T-helper 1 cell (primary cell): Measurements from ENCODE around the gene LY6G5C.

Source experiments
- DNase-seq, 5 donors: peaks; one replicate each; pipeline ENCODE4 v3.0.0-alpha.2; 2012 to 2020

The LY6G5C gene

DNA sequence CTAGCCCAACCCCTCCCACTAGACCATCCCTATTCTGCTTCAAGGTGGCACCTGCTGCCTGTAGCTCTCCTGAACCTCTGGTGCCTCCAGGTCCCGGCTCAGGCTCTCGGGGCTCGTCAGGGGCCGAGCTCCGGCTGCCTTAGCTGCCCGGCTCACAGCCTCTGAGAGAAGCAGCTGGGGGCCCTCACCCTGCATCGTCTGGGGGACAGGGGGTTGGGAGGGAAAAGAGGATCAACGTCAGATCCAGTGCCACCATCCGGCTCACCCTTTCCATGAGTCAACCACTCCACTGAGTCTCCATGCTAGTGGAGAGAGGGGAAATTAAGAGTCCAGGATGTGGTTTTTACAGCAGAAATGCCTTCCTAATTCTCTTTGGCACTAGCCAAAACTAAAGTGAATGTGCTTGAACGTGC is 41.4 kb downstream of the LY6G5C start:
- no peak for DNase-seq

DNA sequence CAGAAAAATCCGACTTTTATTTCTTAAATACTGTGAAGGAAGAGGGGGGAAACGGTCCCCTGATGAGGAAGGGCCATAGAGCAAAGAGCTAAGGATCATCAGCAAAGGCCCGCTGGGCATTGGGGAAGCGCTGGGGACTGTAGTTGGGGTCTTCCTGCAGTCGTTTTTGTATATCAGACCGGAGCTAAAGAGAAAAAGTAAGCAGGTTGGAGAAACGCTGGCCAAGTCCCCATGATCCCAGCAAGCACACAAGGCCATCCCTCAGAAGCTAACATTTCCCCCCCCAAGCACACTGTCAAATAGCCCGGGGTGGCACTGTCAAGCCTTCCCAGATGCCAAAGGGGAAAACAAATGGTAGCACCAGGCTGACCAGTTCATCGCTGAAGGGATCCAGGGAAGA is 41.8 kb downstream of the LY6G5C start:
- no peak for DNase-seq

DNA sequence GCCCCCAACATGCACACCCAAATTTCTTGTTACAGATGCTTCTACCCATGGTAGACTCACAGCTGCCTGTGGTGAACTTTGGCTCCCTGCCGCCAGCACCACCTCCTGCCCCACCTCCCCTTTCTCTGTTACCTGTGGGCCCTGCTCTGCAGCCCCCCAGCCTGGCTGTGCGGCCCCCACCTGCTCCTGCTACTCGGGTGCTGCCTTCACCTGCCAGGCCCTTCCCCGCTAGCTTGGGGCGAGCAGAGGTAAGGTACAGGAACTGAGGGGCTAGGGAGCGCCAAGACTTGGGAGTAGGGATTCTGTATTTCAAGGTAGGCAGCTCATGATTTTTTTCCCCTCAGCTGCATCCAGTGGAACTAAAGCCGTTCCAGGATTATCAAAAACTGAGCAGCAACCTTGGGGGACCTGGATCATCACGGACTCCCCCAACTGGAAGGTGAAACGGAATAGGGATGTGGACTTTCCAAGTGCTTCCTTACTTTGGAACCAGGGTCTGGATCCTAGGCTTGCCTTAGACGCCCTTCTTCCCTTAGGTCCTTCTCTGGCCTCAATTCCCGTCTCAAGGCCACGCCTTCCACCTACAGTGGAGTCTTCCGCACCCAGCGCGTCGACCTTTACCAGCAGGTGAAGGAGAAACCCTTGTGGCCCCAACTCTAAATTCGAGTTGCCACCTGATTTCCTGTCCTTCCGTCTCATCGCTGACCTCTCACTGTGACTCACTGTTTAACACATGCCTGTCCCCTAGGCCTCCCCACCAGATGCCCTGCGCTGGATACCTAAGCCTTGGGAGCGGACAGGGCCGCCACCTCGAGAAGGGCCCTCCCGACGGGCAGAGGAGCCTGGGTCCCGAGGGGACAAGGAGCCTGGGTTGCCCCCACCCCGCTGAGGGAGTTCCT is 43.9 kb downstream of the LY6G5C start:
- no peak for DNase-seq

DNA sequence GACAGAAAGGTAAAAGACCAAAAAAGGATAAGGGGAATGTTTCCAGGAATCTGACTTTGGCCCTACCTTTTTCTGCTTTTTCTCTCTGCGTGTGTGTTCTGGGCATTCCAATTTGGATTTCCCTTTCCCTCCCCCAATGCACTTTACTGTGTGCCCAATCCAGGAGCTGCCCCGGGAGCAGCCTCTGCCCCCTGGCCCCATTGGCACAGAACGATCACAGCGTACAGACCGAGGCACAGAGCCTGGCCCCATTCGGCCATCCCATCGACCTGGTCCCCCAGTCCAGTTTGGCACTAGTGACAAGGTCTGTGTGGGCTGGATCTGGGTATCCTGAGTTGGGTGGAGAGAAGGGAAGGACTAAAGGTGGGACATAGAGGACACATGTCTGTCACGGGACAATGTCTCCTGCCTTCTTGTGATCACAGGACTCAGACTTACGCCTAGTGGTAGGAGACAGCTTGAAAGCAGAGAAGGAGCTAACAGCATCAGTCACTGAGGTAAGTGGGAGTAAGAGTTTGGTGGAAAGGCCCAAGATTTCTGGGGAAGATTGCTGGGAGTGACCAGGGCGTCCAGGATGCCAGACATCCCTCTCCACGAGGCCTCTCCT is 45.8 kb downstream of the LY6G5C start:
- DNase-seq = no peak

DNA sequence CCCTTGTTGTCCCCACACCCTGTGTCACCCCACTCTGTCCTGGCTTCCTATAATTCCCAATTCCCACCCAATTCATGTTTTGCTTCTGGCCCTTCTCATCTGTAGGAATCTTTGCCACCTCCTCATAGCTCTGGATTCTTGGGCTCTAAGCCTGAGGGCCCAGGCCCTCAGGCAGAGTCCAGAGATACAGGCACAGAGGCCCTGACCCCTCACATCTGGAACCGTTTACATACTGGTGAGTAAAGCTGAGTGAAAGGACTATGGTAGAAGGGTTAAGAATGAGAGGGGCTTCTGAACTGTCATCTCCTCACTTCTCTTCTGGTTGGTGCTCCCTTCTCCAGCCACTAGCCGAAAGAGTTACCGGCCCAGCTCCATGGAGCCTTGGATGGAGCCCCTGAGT is 46.7 kb downstream of the LY6G5C start:
- no peak for DNase-seq

DNA sequence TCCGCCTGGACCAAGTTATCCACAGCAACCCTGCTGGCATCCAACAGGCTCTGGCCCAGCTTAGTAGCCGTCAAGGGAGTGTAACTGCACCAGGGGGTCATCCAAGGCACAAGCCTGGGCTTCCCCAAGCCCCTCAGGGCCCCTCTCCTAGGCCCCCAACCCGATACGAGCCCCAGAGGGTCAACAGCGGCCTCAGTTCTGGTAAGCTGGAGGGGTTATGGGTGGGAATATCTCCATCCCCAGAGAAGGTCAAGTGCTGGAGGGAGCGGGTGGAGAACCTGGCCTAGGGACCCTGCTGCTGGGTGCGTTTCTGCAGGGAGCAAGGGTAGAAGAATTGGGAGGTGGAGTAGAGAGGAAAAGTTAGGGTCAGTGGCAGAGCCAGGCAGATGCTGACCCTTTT is 47.4 kb downstream of the LY6G5C start:
- DNase-seq = no peak

DNA sequence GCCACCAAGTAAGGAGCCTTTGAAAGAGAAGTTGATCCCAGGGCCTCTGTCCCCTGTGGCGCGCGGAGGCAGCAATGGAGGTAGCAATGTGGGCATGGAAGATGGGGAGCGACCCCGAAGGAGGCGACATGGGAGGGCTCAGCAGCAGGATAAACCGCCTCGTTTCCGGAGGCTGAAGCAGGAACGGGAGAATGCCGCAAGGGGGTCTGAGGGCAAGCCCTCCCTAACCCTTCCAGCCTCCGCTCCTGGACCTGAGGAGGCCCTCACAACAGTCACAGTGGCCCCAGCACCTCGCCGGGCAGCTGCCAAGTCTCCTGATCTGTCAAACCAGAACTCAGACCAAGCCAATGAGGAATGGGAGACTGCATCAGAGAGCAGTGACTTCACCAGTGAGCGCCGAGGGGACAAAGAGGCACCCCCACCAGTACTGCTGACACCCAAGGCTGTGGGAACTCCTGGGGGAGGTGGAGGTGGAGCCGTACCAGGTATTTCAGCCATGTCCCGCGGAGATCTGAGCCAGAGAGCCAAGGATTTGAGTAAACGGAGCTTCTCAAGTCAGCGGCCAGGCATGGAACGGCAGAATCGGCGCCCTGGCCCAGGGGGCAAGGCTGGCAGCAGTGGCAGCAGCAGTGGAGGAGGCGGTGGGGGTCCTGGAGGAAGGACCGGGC is 48.5 kb downstream of the LY6G5C start:
- DNase-seq = no peak

DNA sequence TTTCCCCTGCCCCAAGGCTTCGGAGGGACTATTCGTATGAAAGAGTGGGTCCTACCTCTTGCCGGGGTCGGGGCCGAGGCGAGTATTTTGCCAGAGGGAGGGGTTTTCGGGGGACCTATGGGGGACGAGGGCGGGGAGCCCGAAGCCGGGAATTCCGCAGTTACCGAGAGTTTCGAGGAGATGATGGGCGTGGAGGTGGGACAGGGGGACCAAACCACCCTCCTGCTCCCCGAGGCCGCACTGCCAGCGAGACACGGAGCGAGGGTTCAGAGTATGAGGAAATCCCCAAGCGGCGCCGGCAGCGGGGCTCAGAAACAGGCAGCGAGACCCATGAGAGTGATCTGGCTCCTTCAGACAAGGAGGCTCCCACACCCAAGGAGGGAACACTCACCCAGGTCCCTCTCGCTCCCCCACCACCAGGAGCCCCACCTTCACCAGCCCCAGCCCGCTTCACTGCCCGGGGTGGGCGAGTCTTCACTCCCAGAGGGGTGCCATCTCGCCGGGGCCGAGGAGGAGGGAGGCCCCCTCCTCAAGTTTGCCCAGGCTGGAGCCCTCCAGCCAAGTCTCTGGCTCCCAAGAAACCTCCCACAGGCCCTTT is 49.1 kb downstream of the LY6G5C start:
- DNase-seq = no peak

DNA sequence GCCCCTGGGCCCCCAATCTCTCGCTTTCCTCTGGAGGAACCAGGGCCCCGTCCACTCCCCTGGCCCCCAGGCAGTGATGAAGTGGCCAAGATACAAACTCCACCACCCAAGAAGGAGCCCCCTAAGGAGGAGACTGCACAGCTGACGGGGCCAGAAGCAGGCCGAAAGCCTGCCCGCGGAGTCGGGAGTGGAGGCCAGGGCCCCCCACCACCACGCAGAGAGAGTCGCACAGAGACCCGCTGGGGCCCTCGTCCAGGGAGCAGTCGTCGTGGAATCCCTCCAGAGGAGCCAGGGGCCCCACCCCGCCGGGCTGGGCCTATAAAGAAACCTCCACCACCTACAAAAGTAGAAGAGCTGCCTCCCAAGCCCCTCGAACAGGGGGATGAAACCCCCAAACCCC is 49.7 kb downstream of the LY6G5C start:
- no peak for DNase-seq

DNA sequence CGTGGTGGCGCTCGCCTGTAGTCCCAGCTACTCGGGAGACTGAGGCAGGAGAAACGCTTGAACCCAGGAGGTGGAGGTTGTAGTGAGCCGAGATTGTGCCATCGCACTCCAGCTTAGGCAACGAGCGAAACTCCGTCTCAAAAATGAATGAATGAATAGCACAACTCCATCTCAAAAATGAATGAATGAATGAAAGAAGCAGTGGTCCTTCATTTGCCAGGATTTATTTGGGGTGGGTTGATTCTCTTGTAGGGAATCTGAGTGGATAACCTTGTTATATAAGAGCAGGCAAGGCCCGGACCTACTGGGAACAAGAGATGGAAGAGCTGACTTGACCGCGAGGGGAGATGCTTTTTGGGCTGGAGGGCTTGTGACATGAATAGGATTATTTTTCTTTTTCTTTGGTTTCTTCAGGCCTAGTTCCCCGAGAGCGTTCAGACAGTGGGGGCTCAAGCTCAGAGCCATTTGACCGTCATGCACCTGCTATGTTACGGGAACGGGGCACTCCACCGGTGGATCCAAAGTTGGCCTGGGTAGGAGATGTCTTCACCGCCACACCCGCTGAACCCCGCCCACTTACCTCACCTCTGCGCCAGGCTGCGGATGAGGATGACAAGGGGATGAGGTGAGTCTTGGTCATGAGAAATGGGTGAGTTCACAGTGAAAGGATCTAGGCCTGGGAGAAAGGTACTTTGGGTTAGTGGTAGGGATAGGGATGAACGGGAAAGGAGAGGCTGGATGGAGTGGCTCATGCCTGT is 50.5 kb downstream of the LY6G5C start:
- no peak for DNase-seq

DNA sequence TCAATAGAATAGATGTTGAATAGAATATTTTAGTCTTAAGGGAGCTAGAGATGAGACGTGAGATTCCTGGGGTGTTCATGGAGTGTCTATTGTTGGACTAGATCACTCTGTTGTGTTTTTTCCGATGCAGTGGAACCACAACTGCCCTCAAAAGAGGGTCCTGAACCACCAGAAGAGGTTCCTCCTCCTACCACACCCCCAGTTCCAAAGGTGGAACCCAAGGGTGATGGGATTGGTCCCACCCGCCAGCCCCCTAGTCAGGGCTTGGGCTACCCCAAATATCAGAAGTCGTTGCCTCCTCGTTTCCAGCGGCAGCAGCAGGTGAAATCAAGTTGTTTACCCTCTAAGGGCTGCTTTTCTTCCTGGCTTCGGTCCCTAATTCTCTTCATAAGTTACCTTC is 51.9 kb downstream of the LY6G5C start:
- no peak for DNase-seq

DNA sequence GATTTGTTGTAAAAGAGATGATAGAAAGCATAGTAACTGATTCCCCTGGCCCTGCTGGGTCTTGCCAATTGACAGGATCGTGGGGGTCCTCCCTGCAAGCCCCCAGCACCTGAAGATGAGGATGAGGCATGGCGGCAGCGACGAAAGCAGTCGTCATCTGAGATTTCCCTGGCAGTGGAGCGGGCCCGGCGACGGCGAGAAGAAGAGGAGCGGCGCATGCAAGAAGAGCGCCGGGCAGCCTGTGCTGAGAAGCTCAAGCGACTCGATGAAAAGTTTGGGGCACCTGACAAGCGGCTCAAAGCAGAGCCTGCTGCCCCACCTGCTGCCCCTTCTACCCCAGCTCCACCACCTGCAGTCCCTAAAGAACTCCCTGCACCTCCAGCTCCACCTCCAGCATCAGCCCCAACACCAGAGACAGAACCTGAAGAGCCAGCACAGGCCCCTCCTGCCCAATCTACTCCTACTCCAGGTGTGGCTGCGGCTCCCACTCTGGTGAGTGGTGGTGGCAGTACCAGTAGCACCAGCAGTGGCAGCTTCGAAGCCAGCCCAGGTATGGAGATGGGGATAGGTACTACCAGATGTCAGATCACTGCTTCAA is 53.1 kb downstream of the LY6G5C start:
- DNase-seq = no peak

DNA sequence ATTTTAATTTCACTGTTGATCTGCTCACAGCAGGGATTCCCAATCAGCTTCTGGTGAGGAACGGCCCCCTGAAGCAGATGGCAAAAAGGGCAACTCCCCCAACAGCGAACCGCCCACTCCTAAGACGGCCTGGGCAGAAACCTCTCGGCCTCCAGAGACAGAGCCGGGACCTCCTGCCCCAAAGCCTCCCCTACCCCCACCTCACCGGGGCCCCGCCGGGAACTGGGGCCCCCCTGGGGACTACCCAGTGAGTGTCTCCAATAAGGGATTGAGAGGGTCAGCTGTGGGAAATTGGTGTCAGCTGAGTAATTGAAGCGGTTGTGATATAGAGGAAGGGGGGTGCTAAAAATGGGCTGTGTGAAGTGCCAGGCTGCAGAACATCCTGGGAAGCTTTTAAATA is 53.9 kb downstream of the LY6G5C start:
- no peak for DNase-seq
